ENCODE measurements around the gene NFATC4.
"Not testable (repeated sequence)": the region's sequence is repeated elsewhere in the genome, so short reads cannot be mapped to it uniquely, and the experiment has no call there.

- TF ChIP-seq FOXM1 (IDR thresholded peaks at IDR 0.05; ENCODE audit: borderline replicate concordance); ARNT (IDR thresholded peaks at IDR 0.05); FOXK2 (IDR thresholded peaks at IDR 0.05): not testable (repeated sequence)
Measured at GRCh38 chr14:24387579-24387978, 19.6 kb downstream of the NFATC4 start.
